B cell (primary cell): ENCODE data around the gene LAGE3. TPM values are rescaled to one million over a fixed set of nuclear protein-coding genes. Genes with fewer than 3 reads are reported as not detected.

Experiments used
- ATAC-seq: fragments of 200-7000 bp; cut with Tn5 transposase; one replicate; pipeline ENCODE4 v1.10.0; 2021; ENCODE audit warnings: low read depth, mild to moderate bottlenecking, moderate number of reproducible peaks, moderate library complexity
- CTCF ChIA-PET: fragments of 350-600 bp; sonication (Branson Sonifier 250); formaldehyde crosslinking; loops from one replicate; lab custom pipeline; 2021; ENCODE audit warnings: antibody characterized with exemption, inconsistent platforms; lab: Charles Lee
- POLR2A ChIA-PET: fragments of 350-600 bp; sonication (Branson Sonifier 250); formaldehyde crosslinking; loops from one replicate; lab custom pipeline; 2021; ENCODE audit warnings: antibody characterized with exemption; lab: Charles Lee
- DNase-seq: peaks from one replicate; pipeline ENCODE4 v3.0.0; 2013
- H2AFZ ChIP-seq: 2 replicates; pipeline ENCODE4 v1.6.1; 2012; ENCODE audit warnings: mild to moderate bottlenecking, low read depth, low read length; ENCODE audit not compliant: insufficient read depth, poor library complexity, severe bottlenecking
- H3K27ac ChIP-seq, 2 donors: 1 replicate in 1 of 2; 2 replicates in 1 of 2; pipeline ENCODE4 v1.5.1; 2012 to 2013; ENCODE audit warnings: low read length in 2 of 2, mild to moderate bottlenecking in 2 of 2, moderate library complexity in 1 of 2
- H3K27me3 ChIP-seq, 4 experiments: fragments of 200-600 bp in 1 of 4; sonication (generic) in 1 of 4; replicated peaks in 1 of 4; 1 replicate in 2 of 4; 2 replicates in 2 of 4; pipeline versions ENCODE4 v1.6.1 to v1.7.0; 2013 to 2016; ENCODE audit warnings: low read length in 3 of 4, mild to moderate bottlenecking in 2 of 4, mixed read lengths in 1 of 4, moderate library complexity in 1 of 4; ENCODE audit not compliant: insufficient read depth in 4 of 4, control insufficient read depth in 3 of 4; ENCODE audit errors: control extremely low read depth in 1 of 4
- H3K36me3 ChIP-seq, 2 experiments: replicated peaks in 1 of 2; 1 replicate in 1 of 2; 2 replicates in 1 of 2; pipeline versions ENCODE4 v1.6.1 to v1.7.1; 2013; ENCODE audit warnings: low read length in 1 of 2; ENCODE audit not compliant: insufficient read depth in 2 of 2, control insufficient read depth in 1 of 2; ENCODE audit errors: control extremely low read depth in 1 of 2, extremely low read depth in 1 of 2
- H3K4me1 ChIP-seq, 2 donors: fragments of 200-600 bp in 1 of 2; sonication (generic) in 1 of 2; 1 replicate in 1 of 2; 2 replicates in 1 of 2; pipeline versions ENCODE4 v1.5.1 to v1.6.1; 2013 to 2017; ENCODE audit warnings: low read length in 2 of 2; ENCODE audit not compliant: control insufficient read depth in 2 of 2, insufficient read depth in 2 of 2
- H3K4me2 ChIP-seq: replicated peaks from 2 replicates; pipeline ENCODE3; 2012; ENCODE audit warnings: mild to moderate bottlenecking, low read depth, low read length; ENCODE audit not compliant: poor library complexity, severe bottlenecking
- H3K4me3 ChIP-seq, 5 experiments: fragments of 200-600 bp in 1 of 5; sonication (generic) in 1 of 5; 1 replicate in 3 of 5; 2 replicates in 2 of 5; pipeline versions ENCODE4 v1.5.1 to v1.7.0; 2011 to 2016; ENCODE audit warnings: low read length in 4 of 5, mild to moderate bottlenecking in 4 of 5, low read depth in 2 of 5, control low read depth in 1 of 5, moderate library complexity in 1 of 5; ENCODE audit not compliant: insufficient read depth in 1 of 5; ENCODE audit errors: control extremely low read depth in 1 of 5, extremely low read depth in 1 of 5
- H3K79me2 ChIP-seq: fragments of 200-600 bp; sonication (generic); one replicate; pipeline ENCODE4 v1.6.0; 2016; ENCODE audit warnings: low read length; ENCODE audit not compliant: control insufficient read depth, insufficient read depth
- H3K9ac ChIP-seq: fragments of 200-600 bp; sonication (generic); 2 replicates; pipeline ENCODE4 v1.6.1; 2017; ENCODE audit warnings: mild to moderate bottlenecking, low read length, moderate library complexity
- H3K9me3 ChIP-seq, 3 donors: one replicate each; pipeline versions ENCODE4 v1.6.1 to v1.7.1; 2013; ENCODE audit warnings: low read length in 2 of 3; ENCODE audit not compliant: control insufficient read depth in 2 of 3, insufficient read depth in 1 of 3; ENCODE audit errors: control extremely low read depth in 1 of 3
- H4K20me1 ChIP-seq: 2 replicates; pipeline ENCODE4 v1.6.0; 2012; ENCODE audit warnings: mild to moderate bottlenecking, low read length; ENCODE audit not compliant: insufficient read depth, control insufficient read depth, poor library complexity, severe bottlenecking
- H3K27ac Mint-ChIP-seq: one replicate; pipeline ENCODE4 v1.8.0; 2021; ENCODE audit warnings: mixed read lengths
- H3K27me3 Mint-ChIP-seq: one replicate; pipeline ENCODE4 v1.8.0; 2021; ENCODE audit warnings: mixed read lengths
- H3K4me1 Mint-ChIP-seq: one replicate; pipeline ENCODE4 v1.8.0; 2021; ENCODE audit warnings: mixed read lengths
- H3K4me3 Mint-ChIP-seq: one replicate; pipeline ENCODE4 v1.8.0; 2021; ENCODE audit warnings: mixed read lengths
- H3K9me3 Mint-ChIP-seq: one replicate; pipeline ENCODE4 v1.8.0; 2022; ENCODE audit warnings: mixed read lengths; ENCODE audit not compliant: insufficient read depth
- EZH2 ChIP-seq: IDR thresholded peaks from 2 replicates; pipeline ENCODE4 v1.6.1; 2012; ENCODE audit warnings: borderline replicate concordance, low read depth, mild to moderate bottlenecking, moderate library complexity, low read length; ENCODE audit not compliant: insufficient read depth, poor library complexity, severe bottlenecking
- WGBS: methylation state at CpG from one replicate; pipeline ENCODE4 v1.1.5; 2013; ENCODE audit warnings: missing lambda C conversion rate; ENCODE audit not compliant: insufficient coverage; 5-methylcytosine and 5-hydroxymethylcytosine counted together
- intact Hi-C: fragments of 100-400 bp; cut with micrococcal nuclease; formaldehyde crosslinking; loops from one replicate; pipeline ENCODE4 v1.10.0; 2022
- polyA plus RNA-seq: library from polyadenylated mRNA; depleted of rRNA; stranded (reverse); fragments of >200 nt; gene quantifications from 2 replicates; pipeline ENCODE4 v1.2.3, GENCODE V29; 2012
- total RNA-seq, 2 donors: library from RNA; stranded (reverse); fragments of 120-200 nt in 1 of 2; gene quantifications; 1 replicate in 1 of 2; 2 replicates in 1 of 2; pipeline versions ENCODE4 v1.2.3 to v1.2.4, GENCODE V29; 2013 to 2022
- TF ChIP-seq, protein P1 (sequence below): fragments of 200-600 bp; IDR thresholded peaks from one replicate; pipeline ENCODE4 v1.8.0; 2022; ENCODE audit warnings: antibody characterized with exemption, mild to moderate bottlenecking

The LAGE3 gene
- total and polyA plus RNA-seq, 2 donors (not counting 1 experiment from before 2014, with no cell fraction given): 17.0 to 19.9 TPM

DNA sequence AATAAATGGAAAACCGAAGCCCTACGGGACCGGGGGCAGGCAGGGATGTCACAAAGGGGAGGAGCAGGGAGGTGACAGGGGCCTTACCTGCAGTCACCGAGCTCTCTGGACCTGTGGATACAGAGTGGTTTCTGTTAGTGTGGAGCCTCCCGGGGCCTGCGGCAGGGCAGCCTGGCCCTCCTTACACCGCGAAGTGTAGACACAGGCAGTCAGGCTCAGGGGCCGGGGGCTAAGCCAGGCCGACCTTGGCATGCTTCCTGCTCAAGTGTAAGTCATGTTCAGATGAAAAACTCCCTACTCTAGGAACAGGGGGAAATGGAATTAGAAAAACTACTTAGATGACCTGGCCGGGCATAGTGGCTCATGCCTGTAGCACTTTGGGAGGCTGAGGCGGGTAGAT lies 32.7 kb upstream of the LAGE3 start:
- Histone ChIP-seq H3K79me2 (peaks cover 6% of the 10 kb centered on the region), H4K20me1 (no peaks in the 10 kb centered on the region), H3K4me2 (no peak overlapping the region), H3K9me3 (peaks cover 0 to 3% (median 0%) of the 10 kb centered on the region in 3 donors), H3K4me3 (no peak overlapping the region), H3K9ac (no peak overlapping the region), H3K27me3 (no peaks in the 10 kb centered on the region), H2AFZ (no peak overlapping the region), H3K36me3 (peaks cover 0 to 15% of the 10 kb centered on the region in 2 experiments), H3K4me1 (peaks cover 4 to 18% of the 10 kb centered on the region in 2 donors), H3K27ac (peak overlapping the region in 1 of 2 donors; percentile 40)
- POLR2A ChIA-PET: no interaction called here
- intact Hi-C loops: no loop called here
- TF ChIP-seq, protein P1, sequence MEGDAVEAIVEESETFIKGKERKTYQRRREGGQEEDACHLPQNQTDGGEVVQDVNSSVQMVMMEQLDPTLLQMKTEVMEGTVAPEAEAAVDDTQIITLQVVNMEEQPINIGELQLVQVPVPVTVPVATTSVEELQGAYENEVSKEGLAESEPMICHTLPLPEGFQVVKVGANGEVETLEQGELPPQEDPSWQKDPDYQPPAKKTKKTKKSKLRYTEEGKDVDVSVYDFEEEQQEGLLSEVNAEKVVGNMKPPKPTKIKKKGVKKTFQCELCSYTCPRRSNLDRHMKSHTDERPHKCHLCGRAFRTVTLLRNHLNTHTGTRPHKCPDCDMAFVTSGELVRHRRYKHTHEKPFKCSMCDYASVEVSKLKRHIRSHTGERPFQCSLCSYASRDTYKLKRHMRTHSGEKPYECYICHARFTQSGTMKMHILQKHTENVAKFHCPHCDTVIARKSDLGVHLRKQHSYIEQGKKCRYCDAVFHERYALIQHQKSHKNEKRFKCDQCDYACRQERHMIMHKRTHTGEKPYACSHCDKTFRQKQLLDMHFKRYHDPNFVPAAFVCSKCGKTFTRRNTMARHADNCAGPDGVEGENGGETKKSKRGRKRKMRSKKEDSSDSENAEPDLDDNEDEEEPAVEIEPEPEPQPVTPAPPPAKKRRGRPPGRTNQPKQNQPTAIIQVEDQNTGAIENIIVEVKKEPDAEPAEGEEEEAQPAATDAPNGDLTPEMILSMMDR: no peak
- TF ChIP-seq EZH2: no peak
- CTCF ChIA-PET: no interaction called here
- Mint-ChIP-seq H3K9me3 (no peaks in the 10 kb centered on the region), H3K27me3 (no peaks in the 10 kb centered on the region), H3K27ac (peak overlapping the region; percentile 20), H3K4me3 (no peak overlapping the region), H3K4me1 (peaks cover 18% of the 10 kb centered on the region)
- DNase-seq (no peak), ATAC-seq (no peak)
- WGBS: 38% methylated on average over 6 of the region's 12 CpGs

- H3K27me3 ChIP-seq: no peaks in the 10 kb centered on the region
- peaks cover 0 to 3% (median 0%) of the 10 kb centered on the region in 3 donors for H3K9me3 ChIP-seq
- no peak overlapping the region for H3K4me3 ChIP-seq
- H3K4me2 ChIP-seq: no peak overlapping the region
- H4K20me1 ChIP-seq: no peaks in the 10 kb centered on the region
- H3K27ac Mint-ChIP-seq: no peak overlapping the region
- peaks cover 6% of the 10 kb centered on the region for H3K79me2 ChIP-seq
- no peak overlapping the region for H3K4me3 Mint-ChIP-seq
- H2AFZ ChIP-seq: no peak overlapping the region
- peaks cover 0 to 18% of the 10 kb centered on the region in 2 experiments for H3K36me3 ChIP-seq
- intact Hi-C loops: no loop called here
- peaks cover 0 to 7% of the 10 kb centered on the region in 2 donors for H3K4me1 ChIP-seq
- no peak for ATAC-seq
- no peaks in the 10 kb centered on the region for H3K9me3 Mint-ChIP-seq
- peaks cover 8% of the 10 kb centered on the region for H3K4me1 Mint-ChIP-seq
- ChIA-PET POLR2A (no interaction called here), CTCF (interaction anchor here (1.9 kb wide), 1 partner anchor 18 kb away, joined by 6 read pairs; no protein-coding TSS in a partner anchor)
- H3K27ac ChIP-seq: no peak overlapping the region
- TF ChIP-seq, protein P1: no peak
- no peak for TF ChIP-seq EZH2
- DNase-seq: no peak
- no peak overlapping the region for H3K9ac ChIP-seq
- no CpG with 5 or more reads among the region's 5 CpGs for WGBS
- no peaks in the 10 kb centered on the region for H3K27me3 Mint-ChIP-seq
Observed at GRCh38 chrX:154509455-154509854, 30.4 kb upstream of the LAGE3 start.
